Activated naive CD4-positive, alpha-beta T cell treated with anti-CD3 and anti-CD28 coated beads, Interleukin-2, amount 50 U/mL, for 16 hours (primary cell): ENCODE results near the gene OR10H5.
"Not testable (repeated sequence)": the region's sequence is repeated elsewhere in the genome, so short reads cannot be mapped to it uniquely, and the experiment has no call there.

Experiments
- DNase-seq: peaks from one replicate; pipeline ENCODE4 v3.0.0-alpha.2; 2020

The OR10H5 gene

GRCh38 chr19:15787611-15788155 lies at the start of gene OR10H5:
TSS of gene OR10H5 (plus strand) at chr19:15787661. CDS start at chr19:15794049, 6,388 bp downstream.
- DNase-seq, result no peak

DNA sequence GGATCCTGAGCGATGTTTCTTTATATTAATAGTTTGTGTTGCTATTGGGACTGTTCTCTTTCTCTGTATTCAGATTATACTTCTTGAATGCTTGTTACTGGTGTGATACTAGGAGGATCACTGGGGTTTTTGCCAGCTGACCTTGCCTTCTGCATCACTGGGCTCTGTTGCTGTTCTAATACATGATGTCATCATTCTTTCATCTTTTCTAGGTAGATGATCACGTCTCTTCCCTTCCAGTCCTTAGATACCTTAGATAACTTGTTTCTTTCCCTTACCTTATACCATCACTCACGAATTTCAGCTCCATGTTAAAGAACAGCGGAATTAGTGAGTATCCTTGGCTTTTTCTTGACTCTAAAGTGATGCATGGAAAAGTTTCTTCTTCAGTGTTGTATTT lies 49.7 kb upstream of the OR10H5 start, which contains the start of gene OR10H3:
Gene OR10H3, plus strand, starts transcription at position 264 of the 400 bp plus-strand sequence. CDS start 3,408 bp downstream, outside the sequence.
- DNase-seq, result no peak

DNA sequence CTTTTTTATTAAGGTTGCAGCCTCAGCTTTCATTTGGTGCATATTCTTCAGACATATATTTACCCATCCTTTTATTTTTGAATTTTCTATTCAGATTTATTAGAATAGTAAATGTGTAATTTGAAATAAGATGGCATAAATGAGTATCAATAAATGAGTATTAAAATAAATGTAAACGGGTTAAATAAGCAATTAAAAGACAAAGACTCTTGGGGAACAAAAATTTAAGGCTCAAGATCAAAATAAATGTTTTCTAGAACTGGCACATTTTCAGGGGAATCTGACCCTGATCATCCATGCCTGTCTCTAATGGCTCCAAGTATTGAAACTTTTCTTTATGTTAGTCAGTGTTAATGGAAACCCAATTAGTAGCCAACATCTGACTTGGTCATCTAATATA lies 46.7 kb upstream of the OR10H5 start:
- DNase-seq, result no peak

DNA sequence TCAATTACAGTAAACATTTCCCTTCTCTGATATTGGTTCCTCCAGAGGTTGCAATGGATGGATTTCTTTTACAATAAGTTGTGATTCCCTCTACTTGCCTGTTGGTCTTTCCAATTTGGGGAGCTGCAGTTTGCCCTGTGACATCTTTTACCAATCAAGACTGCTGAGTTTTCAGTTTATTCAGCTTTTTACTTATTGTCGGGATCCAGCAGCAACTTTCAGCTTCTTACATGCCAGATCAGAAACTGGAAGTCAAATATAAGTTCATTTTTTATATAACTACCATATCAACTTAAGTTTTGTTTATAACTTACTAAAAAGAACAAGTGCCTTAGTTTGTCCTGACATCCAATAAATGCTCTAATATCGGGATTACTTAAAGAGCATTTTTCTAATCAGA lies 39.2 kb upstream of the OR10H5 start:
- DNase-seq, result no peak

DNA sequence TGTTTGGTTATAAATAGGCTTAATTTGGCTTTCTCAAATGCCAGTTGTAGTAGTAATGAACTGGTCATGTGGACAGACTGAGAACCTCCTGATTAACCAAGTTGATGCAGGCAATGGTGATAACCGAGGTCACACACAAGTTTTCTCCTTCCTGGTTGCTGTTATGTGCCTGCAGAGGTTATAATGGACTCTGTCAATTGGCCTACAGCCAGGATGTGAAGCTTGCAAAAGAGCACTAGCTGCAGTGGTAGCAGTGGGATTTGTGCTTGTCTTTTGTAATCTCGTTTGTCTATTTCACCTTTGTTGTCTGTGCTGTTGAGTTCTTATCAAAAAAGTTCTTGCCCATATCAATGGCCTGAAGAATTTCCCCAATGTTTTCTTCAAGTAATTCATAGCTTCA lies 29.1 kb upstream of the OR10H5 start:
- DNase-seq, result no peak

DNA sequence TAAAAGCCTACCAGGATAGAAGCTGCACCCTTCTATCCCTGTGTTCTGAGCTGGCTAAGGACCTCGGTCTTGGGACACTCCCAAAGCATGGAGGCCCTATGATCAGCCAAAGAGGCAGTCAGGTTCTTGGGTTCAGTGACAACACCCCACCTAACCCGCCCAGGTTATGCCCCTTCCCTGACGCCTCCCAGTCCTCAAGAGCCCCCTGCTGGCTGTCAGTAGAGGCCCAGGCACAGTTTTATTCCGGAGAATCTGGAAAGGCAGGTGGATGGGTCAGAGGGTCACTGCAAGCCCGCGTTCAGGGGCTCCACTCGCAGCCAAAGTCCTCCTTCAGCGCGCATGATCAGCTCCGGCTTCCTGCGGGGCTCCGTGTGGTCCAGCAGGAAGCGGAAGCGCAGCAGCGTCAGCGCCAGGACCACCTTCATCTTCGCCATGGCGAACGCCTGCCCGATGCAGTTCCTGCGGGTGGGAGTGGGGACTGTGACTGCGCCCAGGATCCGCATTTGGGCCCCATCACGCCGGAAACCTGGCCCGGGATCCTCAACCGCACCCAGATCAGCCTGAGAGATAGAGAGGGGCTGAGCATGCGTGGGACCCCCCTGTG lies 27.4 kb upstream of the OR10H5 start:
- DNase-seq, result no peak

GRCh38 chr19:15769586-15769985 lies 17.9 kb upstream of the OR10H5 start:
- no peak for DNase-seq

DNA sequence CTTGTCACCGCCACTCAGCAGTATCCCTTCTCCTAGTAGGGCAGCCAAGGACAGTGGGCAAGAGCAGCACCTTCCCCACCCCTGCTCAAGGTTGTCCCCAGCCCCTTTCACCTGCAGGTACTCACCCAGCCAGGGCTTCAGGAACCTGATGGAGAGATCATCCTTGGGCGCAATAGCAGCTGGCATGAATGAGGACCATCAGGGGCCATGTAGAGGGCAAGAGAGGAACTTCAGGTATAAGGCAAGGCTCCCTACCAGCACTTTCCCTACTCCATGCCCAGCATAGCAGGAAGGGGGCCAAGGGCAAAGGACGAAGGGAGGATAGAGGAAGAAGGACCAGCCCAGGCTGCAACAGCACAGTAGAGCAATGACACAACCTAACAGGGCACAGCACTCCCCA lies 13.3 kb upstream of the OR10H5 start:
- not testable (repeated sequence) for DNase-seq

DNA sequence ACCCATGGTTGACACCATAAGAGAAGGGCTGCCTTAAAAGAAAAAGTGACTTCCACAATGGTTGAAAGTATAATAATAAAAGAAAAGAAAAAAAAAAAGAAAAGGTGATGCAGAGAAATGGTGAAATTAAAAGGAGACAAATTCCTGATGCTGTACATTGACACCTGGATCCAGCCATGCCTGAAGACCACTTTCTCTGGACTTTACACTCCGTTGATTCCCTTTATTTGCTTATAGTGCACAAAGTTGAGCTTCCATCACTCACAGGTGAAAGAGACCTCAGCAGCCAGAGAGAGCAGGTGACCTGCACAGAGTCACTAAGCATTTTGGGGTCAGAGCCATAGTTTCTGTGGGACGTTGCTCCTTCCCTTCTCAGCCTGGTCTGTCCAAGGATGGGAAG lies 12.2 kb upstream of the OR10H5 start:
- no peak for DNase-seq

DNA sequence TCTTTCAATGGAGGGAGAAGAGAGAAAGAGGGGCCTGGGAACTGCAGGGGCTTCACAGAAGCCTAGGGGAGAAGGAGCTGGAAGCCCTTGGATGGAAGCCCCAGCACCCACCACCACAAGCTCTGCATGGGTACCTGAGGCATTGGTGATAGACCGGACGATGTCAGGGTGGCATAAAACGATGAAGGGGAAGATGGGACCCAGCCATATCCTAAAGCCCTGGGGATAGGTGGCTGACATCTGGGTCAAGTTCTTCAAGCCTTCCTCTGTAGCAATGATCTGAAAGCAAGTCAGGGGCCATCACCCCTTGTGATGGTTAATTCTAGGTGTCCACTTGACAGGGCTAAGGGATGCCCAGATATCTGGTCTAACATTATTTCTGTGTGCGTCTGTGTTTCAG lies 11.2 kb upstream of the OR10H5 start:
- no peak for DNase-seq

DNA sequence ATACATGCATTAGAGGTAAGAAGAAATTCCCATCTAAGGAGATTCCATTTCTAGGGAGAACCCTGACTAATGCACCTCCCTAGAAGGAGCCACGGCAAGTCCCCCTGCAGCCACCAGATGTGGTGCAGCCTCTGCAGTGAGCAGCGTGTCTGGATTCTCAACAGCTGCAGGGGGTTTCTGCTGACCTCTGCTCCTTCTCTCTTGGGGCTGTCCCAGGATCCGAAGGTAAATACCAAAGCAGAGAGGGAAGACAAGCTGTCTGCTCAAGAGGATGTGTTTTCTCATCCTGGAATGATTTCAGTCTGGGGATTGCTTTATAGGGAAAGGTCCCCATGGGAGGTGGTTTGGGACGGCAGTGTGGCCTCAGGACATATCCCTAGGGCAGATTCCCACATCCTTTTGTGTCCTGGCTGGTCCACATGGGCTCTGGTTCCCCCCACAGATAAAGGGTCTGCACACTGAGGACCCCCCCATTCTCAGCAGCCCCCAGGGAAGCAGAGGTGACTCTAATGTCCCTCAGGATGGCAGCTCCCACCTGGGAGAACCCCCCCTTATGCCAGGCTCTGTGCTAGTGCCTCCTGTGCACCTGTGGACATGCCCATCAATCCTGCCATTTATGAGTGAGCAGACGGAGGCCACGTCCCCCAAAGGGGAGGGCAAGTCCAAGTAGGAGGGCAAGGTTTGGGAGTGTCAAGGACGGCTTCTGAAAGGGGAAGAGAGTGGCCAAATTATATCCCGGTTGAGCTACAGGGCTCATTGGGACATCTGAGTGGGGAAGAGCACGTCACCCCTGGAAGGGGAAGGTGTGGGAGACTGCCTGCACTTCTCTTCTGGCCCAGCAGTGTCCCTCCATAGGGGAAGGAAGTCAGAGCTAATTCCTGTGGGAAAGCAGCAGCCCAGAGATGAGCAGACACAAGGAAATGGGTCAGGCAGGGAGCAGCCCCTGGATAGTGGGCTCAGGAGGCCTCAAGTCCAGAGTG lies 10.2 kb upstream of the OR10H5 start:
- no peak for DNase-seq

- no peak for DNase-seq
Observed at GRCh38 chr19:15779756-15780476, 7.5 kb upstream of the OR10H5 start.

- DNase-seq, result no peak
Observed at GRCh38 chr19:15780610-15781418, 6.6 kb upstream of the OR10H5 start.

DNA sequence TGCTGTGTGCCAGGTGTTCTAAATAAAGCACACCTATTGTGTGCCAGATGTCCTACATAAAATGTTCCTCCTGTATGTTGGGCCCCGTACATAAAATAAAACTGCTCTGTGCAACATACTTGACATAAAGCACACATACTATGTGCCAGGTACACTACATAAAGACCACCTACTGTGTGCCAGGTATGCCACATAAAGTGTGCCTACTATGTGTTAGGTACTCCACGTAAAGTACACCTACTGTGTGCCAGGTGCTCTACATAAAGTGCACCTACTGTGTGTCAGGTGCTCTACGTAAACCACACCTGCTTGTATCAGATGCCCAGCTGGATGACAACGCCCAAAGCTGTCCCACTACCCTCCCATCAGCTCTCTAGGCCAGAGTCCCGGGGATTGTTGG lies 5.8 kb upstream of the OR10H5 start:
- DNase-seq, result no peak

DNA sequence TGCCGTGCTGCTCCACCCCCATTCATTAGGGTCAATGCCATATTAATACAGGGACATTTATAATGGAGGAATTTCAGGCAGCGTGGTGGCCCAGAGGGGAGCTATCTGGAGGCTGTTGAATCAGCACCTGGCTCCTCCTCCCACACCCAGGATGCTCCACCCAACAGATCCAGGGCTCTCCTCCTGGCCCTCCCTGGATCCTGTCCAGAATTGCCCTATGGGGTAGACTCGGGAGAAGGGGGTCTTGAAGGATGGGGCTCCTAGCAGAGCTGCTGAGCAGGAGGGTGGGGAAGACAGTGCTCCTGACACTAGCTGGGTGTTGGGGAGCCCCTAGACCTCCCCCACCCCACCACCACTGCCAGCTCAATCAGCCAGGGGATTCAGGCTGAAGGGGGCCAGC lies 5.2 kb upstream of the OR10H5 start:
- no peak for DNase-seq

DNA sequence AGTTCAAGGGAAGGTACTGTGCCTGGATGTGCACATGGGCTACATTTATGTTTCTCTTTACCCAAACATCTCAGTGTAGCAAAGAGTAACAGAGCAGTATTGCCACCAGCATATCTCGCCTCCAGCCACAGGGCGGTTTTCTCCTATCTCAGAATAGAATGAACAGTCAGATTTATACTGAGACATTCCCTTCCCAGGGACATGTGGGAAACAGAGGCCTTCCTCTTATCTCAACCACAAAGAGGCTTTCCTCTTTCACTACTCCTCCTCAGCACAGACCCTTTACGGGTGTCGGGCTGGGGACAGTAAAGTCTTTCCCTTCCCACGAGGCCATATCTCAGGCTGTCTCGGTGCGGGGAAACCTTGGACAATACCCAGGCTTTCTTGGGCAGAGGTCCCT lies 4.6 kb upstream of the OR10H5 start:
- DNase-seq, result not testable (repeated sequence)

DNA sequence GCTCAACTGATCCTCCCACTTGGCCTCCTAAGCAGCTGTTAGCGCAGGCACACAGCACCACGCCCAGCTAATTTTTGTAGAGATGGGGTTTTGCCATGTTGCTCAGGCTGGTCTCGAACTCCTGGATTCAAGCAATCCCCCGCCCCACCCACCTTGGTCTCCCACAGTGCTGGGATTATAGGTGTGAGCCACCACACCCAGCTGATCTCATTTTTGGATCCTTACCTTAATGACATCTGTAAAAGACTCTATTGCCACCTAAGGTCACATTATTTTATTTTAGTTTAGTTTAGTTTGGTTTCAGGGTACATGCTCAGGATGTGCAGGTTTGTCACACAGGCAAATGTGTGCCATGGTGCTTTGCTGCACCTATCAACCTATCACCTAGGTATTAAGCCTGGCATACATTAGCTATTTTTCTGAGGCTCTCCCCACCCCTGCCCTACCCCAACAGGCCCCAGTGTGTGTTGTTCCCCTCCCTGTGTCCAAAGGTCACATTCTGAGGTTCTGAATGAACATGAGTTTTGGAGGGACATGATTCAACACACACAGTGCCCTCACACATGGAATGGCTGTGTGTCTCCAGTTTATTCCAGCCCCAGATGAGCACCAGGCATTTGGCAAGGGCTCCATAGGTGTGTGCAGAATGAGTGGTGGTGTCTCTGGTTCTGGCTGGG lies 1.3 kb downstream of the OR10H5 start:
- no peak for DNase-seq

DNA sequence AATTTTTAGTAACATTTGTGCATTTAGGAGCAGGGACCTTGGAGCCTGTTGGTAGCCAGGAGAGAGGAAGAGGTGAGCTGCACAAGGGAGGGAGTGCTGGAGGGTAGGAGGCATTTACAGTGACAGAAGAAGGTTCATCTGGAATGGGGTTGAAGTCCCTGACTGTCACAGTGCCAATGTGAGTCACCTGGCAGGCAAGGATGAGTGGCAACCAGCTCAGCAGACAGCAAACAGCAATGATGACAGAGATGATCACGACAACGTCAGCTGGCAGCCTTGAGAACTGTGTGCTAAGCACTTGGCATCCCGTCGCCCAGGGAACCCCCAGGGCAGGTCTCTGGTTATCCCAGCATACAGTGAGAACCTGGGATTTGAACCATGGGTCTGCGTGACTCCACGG lies 2.6 kb downstream of the OR10H5 start:
- no peak for DNase-seq

GRCh38 chr19:15794279-15794678 lies 6.8 kb downstream of the OR10H5 start:
- not testable (repeated sequence) for DNase-seq

DNA sequence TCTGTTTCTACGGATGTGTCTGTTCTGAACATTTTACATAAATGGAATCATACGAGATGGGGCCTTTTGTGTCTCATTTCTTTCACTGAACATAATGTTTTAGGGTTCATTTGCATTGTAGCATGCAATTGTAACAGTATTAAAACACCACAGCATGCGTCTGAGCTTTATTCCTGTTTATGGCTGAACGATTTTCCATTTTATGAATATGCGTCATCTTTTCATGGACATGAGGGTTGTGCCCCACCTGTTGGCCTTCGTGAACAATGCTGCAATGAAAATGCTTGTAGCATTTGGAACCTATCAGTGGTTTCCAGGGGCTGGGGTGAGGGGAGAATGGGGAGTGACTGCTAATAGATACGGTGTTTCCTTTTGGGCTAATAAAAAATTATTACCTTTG lies 22.9 kb downstream of the OR10H5 start:
- DNase-seq, result no peak

- no peak for DNase-seq
Observed at GRCh38 chr19:15811476-15811875, 24.0 kb downstream of the OR10H5 start.
